HG03196 (cell line): ENCODE results near the gene PRDM10.
"Not testable (repeated sequence)": the region's sequence is repeated elsewhere in the genome, so short reads cannot be mapped to it uniquely, and the experiment has no call there.

Experiments
- ATAC-seq: cut with Tn5 transposase; IDR thresholded peaks from one replicate; pipeline ENCODE4 v1.9.1; 2021; ENCODE audit not compliant: unreplicated experiment

PRDM10 gene

DNA sequence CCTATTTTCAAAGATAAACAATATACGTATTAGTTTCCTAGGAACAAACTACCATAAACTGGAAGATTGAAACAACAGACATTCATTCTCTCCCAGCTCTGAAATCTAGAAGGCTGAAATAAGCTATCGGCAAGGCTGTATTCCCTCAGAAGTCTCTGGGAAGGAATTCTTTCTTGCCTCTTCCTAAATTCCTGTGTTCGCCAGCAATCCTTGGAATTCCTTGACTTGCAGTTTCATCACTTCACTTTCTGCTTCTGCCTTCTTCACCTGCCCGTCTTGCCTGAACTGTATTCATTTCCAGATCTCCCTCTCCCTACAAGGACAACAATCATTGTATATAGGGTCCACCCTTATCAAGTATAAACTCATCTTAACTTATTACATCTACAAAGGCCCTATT is 17.7 kb upstream of the PRDM10 start:
- ATAC-seq = no peak

DNA sequence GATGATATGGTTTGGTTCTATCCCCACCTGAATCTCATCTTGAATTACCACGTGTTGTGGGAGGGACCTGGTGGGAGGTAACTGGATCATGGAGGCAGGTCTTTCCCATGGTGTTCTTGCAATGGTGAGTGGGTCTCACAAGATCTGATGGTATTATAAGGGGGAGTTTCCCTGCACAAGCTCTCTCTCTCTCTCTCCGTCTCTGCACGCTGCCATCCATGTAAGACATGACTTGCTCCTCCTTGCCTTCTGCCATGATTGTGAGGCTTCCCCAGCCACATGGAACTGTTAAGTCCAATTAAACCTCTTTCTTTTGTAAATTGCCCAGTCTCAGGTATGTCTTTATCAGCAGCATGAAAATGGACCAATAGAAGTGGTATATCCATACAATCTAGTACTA is 13.2 kb upstream of the PRDM10 start:
- ATAC-seq = not testable (repeated sequence)

DNA sequence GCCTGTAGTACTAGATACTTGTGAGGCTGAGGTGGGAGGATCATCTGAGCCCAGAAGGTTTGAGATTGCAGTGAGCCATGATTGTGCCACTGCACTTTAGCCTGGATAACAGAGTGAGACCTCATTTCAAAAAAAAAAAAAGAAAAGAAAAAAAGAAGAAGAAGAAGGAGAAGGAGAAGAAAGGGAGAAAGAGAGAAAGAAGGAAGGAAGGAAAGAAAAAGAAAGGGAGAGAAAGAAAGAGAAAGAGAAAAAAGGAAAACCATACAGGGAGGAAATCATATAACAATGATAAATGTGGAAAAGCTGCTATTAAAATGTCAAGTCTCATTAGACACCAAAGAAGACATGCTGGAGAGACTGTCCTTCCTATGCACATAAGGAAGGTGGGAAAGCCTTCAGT is 5.7 kb upstream of the PRDM10 start:
- ATAC-seq = no peak

DNA sequence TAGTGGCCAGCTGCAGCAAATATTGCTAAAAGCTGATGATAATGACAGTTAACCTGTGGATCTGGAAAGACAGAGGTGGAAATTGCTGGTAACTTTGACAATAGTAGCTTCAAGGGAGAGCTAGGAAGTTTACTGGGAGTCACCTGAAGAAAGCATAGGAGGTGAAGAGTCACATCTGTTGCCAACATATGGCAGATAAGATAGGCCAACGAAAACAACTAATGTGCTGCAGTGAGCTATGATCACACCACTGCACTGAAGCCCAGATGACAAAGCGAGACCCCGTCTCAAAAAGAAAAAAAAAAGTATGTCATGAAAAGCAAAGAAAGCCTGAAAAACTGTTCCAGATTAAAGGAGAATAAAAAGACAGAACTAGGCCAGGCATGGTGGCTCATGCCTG is 4.3 kb upstream of the PRDM10 start:
- ATAC-seq = no peak

DNA sequence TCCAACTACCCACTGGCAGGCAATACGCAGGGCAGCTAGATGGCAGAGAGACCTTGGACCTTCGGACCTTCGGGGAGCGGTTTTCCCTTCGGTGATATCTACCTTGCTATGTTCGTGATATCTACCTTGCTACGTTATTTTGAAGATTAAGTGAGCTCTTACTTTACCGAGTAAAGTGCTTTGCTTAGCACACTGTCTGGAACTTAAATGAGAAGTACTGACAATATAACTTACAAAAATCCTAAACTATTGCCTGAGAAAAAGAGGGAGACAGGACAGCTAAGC is 1.0 kb upstream of the PRDM10 start:
- no peak for ATAC-seq

DNA sequence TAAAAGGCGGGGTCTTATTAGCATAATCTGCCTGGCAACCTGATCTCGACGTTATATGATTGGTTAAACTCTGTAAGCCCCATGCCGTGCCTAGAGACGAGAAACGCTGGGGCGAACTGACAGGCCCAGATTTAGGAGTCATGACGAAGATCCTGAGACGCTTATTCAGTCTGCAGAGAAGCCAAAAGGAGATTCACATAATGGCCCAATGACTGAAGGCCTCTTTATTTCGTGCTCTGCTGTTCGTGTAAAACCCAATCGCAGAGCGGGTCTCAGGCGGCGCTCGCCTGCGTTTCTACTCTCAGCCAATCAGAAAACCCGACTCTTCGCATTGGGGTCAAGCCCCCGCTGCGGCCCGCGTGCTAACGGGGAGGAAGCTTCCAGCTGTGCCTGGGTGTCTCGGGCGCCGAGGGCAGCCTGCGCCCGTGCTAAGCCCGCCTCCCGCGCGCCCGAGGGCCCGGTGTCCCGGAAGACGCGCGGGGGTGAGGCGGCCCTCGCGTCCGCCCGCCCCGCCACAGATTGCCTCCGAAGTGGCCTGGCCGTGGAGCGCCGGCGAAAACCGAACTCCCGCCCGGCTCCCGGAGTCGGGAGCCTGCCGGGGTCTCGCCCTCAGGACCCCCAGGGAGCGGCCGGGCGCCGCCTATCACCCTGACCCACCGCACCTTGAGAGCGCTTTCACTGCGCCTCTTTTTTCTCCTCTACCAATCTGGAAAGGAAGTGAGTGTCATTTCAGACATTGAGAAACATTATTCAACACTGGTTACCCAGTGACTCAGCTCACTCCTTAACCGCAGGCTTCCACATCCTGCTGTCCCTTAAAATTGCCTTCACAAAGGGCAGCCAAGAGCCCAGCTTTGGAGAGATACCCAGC is 446 bp upstream of the PRDM10 start:
- peak; percentile 76 for ATAC-seq

DNA sequence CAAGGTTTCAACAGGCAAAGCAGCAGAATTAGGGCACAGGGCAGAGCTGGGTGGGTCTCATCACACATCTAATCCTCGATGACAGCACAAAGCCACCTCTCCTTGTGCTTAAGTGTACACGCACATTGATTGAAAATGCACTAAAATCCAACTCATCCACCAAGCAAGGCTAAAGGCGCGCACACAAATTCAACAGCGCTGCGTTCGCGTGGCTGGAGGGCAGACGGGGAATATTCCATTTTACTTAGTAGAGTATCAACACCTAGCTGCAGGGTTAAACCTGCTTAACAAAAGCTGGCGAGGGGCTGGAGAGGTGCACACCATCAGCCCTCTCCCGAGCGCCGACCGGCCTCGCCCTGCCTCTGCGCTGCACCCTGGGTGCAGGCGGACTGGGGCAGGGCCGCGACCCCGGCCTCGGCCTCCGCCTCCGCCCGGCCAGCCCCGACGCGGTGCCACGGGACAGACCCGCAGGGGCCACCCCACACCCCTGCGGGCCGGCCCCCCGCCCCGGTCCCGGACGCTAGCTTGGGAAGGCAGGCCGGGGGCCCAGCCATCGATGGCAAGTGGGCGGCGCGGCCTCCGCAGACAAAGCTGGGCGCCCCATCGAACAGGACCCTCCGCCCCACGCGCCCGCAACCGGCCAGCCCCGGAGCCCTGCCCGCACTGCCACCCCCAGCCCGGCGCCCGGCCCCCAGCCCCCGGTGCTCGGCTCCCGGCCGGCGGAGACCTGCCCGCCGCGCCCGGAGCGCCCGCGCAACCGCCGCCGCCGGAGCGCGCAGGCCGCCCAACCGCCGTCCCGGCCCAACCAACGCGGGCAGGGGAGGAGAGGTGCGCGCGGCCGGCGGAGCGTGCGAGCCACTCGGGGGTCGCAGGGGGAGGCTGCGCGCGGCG is 929 bp downstream of the PRDM10 start:
- ATAC-seq = peak; percentile 31

DNA sequence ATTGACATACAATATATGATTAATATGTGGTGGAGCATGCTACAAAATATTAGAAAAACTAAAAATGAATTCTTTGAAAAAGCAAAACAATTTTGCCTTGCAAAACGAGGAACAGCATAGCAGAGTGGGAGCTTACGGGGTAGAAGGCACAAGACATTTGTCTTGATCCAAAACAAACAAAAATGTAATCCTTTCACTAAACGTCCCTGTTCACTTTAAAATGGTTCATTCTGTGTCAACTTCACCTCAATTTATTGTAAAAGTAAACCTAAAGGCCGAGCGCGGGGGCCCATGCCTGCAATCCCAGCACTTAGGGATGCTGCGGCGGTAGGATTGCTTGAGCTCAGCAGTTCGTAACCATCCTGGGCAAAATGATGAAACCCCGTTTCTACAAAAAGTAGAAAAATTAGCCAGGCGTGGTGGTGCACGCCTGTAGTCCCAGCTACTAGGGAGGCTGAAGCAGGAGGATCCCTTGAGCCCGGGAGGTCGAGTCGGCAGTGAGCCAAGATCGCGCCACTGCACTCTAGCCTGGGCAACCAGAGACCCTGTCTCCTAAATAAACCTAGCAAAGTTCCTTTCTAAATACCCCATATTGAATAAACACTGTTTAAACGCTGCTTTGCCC is 2.0 kb downstream of the PRDM10 start:
- no peak for ATAC-seq

DNA sequence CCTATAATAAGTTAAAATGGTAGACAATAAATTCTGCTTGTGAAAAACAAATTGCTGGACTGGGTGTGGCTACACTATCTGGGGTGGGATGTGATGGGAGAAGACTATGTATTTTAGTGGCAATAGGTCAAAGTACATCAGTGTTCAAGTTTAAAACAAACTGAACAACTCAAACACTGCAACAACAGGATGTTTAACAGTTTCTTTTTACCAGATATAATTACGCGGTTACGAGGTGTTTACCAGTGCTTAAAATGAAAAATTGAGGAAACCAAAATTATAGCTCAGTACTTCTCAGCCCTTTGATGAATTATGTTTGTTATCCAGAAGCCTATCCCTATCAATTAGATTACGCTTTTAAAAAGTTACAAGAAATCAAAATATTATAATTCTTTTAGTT is 3.2 kb downstream of the PRDM10 start:
- ATAC-seq = no peak

DNA sequence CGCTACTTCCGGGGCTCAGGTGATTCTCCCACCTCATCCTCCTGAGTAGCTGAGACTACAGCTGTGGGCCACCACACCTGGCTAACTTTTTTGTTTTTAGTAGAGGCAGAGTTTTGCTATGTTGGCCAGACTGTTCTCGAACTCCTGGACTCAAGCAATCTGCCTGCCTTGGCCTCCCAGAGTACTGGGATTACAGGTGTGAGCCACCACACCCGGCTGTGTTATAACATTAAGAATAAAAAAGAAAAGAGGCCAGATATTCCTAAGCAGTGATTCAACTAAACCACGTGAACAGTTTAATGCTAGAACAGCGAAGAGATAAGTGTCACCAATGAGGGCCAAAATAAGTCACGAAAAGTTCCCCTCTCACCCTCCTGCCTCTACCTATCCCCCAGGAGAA is 3.7 kb downstream of the PRDM10 start:
- no peak for ATAC-seq

DNA sequence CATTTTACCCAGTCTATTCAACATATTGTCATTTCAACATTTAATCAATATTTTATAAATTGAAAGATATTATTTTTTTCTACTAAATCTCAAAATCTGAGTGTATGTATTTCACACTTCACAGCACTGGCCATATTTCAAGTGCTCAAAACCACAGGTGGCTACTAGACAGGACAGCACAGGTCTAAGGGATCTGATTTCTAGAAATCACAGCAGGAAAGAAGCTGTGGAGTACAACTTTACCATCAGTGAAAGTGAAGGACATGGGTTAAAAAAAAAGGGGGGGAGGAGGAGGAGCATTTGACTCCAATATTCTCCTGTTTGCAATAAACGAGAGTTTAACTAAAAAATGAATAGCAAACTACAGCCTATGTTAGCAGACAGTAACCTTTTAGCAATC is 4.5 kb downstream of the PRDM10 start:
- ATAC-seq = no peak

DNA sequence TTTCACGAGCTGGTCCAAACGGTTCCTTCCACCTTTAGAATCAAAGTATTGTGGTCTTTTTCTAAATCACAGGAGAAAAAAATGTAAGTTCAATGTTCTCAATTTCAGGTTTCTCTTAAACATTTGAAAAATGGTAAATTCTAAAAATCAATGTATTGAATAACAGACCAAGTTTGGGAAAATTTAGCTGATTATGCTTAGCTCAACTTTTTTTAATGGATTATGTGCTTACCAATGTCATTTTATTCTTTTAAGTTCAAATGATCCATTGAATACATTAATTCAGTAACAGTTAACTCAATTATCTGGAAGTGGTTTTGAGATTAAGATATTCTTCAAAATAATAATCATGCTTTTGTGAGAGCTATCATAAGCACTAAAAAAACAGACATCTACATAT is 5.1 kb downstream of the PRDM10 start:
- ATAC-seq = no peak

DNA sequence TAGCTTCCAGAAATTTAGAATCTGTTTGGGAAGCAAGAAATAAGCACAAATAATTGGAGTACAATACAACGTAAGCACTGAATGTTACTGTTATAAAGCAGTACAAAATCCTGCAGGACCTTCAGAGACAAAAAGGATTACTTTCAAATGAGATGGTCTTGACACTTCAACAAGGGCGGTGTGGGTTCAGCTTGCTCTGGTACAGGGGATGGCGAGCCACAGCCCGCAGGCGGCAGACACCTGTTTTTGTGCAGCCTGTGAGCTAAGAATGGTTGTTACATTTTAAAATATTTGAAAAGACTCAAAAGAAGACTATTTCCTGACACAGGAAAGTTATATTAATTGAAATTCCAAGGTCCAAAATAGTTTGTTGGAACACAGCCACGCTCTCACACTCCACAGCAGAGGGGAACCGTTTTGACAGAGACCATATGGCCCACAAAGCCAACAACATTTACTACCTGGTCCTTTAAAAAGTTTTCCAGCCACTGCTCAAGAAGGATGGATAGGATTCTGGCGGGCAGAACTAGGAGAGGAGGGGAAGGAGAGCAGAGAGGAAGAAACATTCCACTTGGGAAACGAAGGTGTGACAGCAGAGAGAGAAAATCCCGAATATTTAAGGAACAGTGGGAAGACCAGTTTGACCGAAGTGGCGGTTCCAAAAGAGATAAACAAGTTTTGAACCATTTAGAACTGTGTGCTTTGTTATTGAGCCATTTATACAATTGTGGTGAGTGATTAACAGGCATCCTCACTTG is 6.3 kb downstream of the PRDM10 start:
- ATAC-seq = no peak

DNA sequence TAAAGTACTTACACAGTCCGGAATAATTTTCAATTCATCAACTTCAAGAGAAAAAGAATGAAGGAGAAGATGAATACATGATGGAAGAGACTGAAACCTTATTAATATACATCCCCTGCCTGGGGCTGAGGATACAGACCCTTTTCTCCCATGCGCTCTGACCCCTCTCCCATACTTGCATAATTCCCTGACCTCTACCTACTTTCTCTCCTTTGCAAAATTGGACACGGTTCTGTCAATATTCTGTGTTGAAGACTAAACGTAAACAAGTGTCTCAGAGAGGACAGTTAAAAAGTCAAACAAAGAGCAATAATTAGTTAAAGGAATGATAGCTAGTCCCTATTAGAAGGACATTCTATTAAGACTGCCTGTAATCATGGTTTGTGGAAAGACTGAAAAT is 7.5 kb downstream of the PRDM10 start:
- ATAC-seq = no peak

DNA sequence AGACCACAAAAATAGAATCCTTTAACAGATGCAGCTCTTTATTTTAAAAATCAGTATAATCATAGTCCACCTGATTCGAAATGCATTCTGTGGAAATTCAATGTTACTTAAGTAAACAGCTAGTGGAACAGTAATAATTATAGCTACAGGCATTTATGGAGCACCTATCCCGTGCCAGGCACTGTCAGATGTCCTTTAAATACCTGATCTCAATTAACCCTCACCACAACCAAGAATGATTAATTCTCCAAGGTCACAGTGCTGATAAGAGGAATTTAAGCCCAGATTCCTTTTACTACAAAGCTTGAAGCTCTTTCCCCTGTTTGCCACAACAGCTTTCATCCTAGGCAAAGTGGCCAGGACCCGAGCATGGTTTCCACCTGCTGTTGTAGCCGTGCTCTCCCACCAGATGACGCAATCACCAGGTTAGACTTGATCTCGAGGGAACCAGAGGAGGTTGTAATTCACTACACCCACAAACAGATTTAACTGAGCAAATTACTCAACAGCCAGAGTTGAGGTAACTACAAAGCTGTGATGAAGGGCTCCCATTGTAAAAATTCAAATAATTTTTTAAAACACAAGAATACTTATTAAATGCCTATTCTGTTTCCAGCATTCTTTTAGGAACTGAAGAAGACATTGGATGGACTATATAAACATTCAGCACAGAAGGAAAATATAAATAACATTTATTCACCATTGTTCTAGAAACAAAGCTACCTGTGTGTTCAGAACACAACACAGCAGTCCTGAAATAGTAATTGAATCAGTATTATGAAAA is 10.3 kb downstream of the PRDM10 start:
- ATAC-seq = peak; percentile 79

DNA sequence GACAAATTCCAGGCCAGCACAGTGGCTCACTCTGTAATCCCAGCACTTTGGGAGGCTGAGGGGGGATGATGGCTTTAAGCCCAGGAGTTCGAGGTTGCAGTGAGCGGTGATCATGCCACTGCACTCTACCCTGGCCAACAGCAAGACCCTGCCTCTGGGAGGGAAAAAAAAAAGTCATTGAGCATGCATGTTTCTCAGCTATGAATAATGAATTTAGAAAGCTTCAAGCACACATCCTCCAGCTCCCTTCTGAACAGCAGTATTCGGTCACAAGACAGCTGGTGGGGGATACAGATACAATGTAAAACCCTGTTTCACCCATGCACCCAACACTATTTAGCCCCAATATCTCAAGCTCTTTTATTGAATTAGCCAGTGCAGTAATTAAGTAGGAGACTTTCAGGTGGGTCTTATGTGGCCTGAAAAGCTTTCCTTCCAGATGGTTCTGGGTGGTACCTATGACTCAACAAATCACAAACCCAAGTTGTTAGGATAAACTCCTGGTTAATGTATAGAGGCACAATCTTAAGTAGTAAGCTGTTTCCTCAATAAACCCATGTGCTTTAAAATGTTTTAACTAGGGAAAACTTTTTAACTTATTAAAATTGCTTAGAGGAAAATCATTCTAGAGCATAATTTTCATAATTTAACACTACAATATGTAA is 13.4 kb downstream of the PRDM10 start:
- no peak for ATAC-seq

DNA sequence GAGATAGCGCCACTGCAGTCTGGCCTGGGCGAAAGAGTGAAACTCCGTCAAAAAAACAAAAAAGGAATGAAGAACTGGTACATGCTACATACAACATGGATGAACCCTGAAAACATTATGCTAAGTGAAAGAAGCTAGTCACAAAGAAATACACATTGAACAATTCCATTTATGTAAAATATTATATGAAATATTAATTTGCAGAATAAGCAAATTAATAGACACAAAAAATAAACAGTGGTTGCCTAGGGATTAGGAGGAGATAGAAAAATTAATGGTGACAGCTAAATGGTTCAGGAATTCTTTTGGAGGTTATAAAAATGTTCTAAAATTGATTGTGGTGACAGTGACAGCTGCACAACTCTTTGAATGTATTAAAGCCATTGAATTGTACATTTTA is 14.7 kb downstream of the PRDM10 start:
- no peak for ATAC-seq

DNA sequence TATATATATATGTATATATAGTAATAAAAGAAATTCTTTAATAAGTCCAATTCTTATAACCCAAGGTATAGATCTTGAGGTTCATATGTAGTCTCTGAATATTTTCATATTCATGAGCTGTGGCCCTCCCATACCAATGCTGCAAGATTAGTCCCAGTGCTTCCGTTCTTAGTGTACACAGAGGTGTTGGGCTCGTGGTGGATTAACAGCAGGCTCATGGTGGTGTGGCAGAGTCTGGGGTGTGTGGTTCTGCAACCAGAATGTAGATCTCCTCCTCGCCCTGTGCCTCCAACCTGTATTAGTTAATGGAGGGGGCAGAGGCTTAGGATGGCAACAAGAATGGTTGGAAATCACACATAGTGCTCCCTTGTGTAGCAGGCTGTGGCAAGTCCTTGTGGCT is 16.8 kb downstream of the PRDM10 start:
- ATAC-seq = no peak

DNA sequence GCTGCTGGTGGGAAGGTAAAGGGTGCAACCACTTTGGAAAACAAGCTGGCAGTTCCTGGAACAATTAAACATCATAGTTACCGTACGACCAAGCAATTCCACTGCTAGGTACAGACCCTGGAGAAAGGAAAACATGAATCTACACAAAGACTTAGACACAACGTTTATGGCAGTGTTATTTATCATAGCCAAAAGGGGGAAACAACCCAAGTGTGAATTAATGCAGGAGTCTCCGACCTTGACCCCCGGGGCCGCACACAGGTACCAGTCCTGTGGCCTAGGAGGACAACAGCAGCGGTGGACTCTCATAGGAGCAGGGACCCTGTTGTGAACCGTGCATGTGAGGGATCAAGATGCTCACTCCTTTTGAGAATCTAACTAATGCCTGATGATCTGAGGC is 22.5 kb downstream of the PRDM10 start:
- ATAC-seq = no peak

DNA sequence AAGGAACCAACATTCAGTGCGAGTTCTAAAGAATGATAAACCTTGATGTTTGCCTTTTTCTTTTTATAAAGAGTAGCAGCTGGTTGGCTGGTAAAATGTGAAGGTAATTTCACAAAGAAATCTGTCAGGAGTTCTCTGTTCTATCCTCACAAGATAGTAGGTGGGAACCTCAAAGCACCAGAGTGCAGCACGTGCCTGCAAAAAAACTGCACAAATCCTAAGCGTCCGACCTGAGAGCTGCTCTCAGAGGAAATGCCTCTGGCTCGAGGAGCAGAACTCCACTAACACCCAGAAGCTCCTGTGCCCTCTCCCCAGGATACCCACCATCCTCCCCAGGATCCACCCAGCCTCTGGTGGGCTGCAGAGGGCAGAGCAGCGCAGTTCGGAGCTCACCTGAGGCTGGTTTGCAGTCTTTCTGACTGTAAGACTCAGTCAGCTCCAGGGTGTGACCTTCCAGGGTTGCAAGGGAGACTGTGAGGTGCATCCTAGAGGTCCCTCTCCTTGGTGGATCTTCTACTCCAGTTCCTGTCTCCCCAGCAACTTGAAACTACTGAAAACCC is 23.5 kb downstream of the PRDM10 start:
- no peak for ATAC-seq
